ENCODE data around the gene ETV6.

DNA sequence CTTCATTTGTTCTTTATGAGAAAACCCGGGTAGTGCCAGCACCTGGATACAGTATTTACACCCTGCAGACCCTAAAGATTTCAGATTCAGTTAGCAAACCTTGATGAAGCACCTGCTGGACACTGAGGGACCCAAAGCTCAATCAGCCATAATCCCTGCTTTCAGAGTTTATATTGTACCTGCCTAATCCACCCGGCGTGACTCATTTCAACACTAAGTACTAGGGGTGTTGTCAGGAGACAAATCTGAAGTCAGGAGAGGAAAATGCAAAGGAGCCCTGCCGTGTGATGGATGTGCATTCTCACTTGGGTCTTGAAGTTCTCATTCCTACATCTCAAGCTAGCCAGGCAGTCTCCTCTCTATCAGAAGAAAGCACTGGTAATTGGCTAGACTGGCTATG lies 244.5 kb downstream of the ETV6 start:
- TF ChIP-seq POLR2A (IDR thresholded peaks at IDR 0.05) (no peak), CTCF (IDR thresholded peaks at IDR 0.05) (no peak)

All from lower leg skin (tissue), 3 donors.